Activated T-cell treated with anti-CD3 and anti-CD28 coated beads for 4 hours (primary cell): ENCODE data around the gene RRP12.

Source experiments
- DNase-seq: peaks from one replicate; pipeline ENCODE4 v3.0.0-alpha.2; 2020

The RRP12 gene

DNA sequence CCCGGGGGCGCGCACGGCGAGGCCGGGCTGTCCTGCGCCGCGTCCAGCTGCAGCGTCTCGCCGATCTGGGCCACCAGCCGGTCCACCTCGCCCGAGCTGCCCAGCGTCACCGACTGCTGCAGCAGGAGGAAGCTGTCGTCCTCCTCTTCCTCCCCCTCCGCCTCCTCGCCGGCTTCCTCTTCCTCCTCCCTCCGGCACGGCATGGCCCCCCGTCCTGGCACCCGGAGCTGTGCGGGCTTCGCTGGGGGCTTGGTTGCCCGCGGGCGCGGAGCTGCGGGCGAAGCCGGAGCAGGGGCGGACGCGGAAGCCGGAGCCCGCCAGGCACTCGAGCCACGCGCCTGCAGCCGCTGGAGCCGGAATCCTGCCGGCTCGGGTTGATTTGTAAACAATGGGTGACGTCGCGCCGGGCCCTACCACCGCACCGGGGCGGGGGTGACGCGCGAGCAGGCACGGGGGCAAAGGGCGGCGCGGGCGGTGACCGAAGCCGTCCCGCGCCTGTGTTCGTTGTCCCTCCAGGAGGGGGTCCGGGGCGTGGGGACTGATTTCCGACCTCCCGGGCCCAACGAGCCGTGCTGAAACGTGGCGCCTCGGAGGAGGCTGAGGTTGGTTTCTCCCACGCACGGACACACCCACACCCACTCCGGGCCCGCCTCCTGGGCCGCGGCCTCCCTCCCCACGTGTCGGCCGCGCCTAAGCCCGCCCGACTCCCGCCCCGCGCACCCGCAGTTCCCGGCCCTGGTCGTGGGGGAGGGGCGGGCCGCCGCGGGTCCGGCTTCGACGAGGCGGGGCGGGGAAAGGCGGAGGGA is 66.6 kb downstream of the RRP12 start, which contains the start of gene FRAT2:
FRAT2 (minus strand) TSS at position 360 of the 806 bp plus-strand sequence; CDS start at position 203, 157 bp downstream.
- peak; percentile 82 for DNase-seq

DNA sequence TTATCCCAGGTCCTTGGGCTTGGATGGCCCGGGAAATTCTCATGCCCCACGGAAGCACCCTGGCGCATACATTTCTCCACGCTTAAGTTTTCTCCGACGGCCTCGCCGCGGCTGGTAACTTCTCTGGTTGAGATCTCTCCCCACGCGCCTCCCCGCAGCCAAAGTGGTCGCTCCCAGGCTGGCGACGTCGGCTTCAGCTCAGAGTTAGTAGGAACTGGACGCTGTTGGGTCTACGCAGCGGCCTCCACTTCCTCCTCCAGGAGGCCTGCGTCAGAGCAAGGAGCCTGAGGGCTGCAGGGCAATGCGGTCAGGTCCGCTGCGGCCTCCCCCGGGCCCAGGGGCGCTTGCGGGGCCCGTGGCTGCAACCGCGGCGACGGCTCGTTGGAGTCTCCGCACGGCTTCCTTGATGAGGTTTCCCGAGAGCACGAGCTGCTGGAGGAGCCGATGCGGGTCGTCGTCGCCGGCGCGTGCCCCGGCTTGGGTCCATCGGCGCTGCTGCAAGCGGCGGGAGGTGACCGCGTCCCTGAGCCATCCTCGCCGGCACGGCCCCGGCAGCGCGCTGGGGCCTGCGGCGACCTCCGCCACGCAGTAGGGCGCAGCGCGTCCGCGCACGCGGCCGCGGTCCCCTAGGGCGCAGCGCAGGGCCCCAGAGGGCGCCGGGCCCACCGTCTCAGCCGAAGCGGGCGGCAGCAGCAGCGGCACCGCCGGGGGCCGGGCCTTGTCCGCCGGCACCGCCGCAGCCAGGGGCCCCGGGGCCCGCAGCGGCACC is 67.4 kb downstream of the RRP12 start:
- DNase-seq = no peak

DNA sequence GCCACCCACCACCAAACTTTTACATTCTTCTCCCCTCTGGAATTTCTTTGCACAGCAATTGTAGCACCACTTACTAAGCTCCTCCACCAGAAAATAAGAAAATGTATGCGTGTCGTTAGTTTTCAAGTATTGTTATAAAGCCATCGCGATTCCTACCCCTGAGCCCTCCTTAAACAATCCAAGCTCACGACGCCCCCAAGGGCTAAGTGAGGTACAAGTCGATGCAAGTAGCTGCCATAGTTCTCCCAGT is 67.9 kb downstream of the RRP12 start:
- no peak for DNase-seq

DNA sequence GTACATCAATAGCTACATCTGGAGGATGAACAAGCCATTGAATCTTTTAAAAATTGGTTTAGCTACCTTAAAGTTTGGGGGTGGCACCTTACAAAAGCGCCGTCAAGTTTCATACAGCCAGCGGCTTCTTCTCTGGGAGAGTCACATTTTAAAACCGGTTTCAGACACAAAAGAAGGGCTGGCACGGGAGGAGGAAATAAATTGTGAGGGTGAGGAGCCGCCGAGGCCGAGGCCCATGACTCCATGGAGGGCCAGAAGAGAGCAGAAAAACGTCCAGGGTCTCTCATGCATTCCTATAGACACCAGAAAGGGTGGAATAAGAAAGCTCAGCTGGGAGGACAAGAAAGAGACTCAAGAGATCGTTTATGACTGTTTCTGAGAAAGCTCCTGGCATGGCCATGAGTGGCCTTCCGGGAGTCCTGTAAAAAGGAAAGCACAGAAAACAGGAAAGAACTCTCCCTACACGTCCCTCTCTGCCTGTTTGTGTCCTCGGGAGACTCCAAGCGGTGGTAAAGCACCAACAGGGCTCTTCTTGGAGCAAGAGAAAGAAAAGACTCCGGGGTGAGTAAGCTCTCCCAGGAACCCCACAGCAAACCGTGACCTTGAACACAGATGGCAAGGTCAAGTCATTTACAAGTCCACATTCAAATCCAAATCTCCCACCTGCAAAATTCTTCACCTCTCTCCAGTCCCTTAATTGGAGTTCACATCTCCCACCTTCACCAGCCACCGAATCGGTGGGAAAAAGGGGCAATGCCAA is 68.4 kb downstream of the RRP12 start:
- no peak for DNase-seq

DNA sequence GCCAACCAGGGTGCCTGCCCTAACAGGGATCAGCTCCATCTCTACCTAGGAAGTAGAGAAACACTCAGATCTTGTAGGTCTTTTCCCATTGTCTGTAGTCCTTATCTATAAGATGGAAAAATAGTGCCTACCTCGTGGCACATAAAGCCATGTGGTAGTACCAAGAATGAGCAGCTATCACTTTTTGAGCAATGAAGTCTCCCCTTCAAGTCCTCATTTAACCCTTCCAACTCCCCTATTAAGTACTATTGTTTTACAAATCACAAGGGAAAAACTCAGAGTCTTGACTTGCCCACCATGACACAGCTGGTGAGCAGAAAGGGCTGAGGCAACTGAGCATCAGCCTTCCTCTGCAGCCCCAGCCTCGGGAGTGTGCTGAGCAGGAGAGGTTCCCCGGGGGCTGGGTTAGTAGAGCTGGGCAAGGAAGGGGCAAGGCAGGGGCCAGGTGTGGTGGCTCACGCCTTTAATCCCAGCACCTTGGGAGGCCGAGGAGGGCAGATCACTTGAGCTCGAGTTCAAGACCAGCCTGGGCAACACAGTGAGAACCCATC is 69.9 kb downstream of the RRP12 start:
- DNase-seq = no peak

DNA sequence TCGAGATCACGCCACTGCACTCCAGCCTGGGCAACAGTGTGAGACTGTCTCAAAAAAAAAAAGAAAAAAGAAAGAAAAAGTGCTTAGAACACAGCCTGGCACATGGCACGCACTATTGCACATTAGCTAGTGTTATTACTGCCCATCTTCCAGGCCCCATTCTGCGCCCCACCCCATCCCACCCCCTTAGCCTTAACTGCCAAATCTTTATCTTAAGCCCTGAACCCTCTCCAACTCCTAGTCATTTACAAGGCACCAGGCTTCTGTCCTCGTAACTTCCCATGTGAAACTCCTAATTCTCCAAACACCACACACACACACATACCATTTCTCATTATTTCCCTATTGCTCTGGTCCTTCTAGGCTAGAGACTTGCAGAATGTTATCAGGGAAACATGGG is 71.4 kb downstream of the RRP12 start:
- no peak for DNase-seq

DNA sequence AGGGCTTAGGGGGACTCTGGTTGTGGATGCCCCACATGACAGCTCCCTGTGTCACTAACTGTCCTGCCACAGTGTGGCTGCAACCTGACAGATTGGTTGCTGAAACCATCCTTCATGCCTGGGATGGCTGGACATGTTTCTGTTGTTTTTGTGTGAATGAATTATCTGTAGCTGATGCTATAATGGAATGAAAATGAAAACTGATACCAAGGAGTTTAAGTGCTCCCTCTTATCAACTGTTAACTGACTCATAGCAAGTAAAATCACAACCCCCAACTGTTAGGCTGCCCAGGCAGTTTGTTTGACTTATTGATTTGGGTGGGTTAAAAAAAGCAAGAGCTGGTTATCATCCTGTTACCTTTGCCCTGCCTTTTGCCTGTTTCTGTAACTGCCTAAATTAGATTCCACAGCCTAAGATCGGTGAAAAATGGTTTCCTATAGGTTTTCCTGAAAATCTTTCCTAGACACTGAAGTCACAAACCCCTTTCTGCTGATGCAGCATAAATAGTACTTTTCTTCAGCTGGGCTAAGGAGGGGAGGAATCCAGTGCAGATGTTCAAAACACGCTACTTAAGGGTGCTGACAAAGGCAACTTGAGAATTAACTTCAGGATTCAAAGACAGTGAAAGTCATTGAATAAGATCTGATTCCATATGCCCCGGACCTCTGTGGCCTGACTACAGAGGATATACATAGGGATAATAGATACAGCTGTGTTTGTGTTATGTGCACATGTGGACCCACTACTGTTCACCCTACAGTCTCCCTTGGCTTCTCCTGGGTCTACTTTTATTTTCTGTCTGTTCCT is 72.3 kb downstream of the RRP12 start:
- no peak for DNase-seq

DNA sequence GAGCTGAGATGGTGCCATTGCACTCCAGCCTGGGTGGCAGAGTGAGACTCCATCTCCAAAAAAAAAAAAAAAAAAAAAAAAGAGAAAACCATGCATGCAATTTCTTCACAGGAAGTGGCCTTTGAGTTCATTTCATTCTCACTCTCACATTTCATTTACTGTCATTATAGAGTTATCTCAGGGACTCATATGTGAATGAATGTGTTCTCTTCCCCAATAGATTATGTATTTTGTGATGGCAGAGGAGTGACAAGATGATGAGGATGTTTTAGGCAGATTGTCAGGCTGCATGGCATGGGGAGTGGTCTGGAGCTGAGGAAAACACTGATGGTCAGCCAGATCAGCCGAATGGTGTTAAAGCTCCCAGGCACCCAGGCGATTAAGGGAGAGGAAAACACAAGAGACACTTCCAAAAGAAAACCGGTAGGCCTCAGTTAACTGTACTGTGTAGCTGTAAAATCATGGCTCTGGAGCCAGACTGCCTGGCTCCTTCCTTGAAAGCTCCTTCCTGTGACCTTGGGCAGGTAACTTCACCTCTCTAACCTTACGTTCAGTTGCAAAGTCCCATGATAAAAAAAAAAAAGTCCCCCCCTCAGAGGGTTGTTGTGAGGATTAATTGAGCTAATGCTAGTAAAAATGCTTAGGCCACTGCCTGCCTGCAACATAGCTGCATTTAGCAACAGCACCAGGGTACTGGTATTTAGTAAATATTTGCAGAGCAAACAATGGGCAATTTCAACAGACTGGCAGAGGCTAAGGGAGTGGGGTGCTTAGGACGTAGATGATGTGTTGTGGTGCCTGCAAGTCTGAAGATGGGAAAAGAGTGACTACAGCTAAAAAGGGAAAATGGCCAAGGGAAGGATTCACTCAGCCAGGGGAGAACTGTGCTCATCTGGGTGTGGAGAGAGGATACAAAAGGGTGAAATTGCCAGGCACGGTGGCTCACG is 73.5 kb downstream of the RRP12 start:
- no peak for DNase-seq

DNA sequence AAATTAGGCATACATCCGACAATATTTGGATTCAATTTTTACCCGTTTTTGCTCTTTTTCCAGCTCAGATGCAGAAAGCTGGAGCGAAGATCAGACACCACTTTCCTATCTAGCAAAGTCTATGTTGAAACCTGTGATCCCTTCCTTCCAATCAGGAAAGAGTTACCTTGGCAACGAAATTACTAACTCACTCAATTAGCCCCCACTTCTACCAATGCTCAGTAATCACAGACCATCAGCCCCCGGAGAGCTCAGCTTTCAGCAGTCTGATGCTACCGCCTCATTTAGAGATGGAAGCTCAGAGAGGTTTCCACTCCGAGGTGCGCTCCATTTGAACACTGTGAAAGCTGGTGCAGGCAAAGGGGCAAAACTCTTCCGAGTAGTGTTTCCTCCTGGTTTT is 75.4 kb downstream of the RRP12 start:
- DNase-seq = no peak

DNA sequence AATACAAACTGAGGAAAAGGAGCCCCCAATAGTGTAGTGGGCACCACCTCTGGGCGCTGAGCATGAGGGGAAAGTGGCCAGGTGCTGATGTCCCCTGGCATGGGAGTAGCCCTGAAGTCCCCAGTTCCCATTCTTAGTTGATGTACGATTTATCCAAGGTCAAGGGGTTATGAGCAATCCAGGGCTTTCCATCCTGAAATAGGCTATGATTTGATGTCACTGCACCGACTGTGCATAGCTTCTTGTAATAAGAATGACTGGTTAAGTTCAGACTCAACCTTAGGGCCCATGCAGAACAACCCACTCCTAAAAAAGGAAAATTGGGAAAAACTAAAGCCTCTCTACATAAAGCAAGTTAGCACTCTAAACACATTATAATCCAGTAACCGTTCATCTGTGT is 77.6 kb downstream of the RRP12 start:
- no peak for DNase-seq

DNA sequence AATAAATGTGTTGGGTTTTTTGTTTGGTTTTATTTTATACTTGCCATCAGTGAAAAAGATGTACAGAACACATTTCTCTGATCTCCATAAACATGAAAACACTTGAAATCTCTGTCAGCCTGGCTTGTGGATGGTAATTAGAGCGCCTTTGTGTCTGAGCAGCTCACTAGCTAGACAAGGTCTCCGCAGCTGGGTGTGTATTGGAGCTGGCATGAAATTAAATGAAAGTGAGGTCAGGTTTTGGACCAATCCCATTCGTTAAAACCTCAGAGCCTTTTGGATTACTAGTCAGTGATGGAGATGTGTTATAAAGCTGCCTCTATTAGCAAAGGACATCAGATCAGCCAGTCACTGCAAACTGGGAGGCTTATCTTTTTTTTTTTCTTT is 79.3 kb downstream of the RRP12 start:
- no peak for DNase-seq

DNA sequence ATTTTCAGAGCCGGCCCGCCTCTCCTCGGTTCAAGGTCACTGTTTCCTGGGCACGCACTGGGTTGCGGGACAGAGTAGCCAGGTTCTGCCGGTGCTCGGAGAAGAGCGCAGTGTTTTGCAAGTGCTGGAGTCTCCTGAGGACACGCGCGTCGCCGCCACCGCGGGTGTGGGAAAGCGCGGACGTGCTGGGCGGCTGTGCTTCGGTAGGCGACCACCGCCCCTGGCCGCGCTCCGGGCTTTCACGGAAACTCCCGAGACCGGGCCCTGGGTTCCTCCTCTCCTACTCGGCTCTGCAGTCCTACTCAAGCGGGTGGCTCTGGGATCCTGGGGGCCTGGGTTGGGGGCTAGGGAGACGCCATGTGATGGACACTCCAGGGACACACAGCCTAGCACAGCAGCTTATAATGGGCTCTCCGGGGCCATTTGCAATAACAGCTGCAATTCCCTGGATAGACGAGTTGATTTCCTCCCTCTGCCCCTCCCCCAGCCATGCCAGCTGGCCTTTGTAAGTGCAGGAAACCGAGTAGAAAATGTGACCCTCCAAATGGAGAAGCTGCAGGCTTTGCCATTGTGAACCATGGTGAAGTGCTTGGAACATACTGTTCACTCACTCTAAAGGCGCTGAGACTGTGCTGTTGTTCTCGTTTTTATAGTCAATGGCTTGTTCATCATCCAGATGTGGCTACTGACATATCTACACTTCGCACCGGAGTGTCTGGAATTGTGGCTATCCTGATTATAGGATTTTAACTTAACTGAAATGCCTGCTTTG is 79.9 kb downstream of the RRP12 start:
- DNase-seq = no peak

DNA sequence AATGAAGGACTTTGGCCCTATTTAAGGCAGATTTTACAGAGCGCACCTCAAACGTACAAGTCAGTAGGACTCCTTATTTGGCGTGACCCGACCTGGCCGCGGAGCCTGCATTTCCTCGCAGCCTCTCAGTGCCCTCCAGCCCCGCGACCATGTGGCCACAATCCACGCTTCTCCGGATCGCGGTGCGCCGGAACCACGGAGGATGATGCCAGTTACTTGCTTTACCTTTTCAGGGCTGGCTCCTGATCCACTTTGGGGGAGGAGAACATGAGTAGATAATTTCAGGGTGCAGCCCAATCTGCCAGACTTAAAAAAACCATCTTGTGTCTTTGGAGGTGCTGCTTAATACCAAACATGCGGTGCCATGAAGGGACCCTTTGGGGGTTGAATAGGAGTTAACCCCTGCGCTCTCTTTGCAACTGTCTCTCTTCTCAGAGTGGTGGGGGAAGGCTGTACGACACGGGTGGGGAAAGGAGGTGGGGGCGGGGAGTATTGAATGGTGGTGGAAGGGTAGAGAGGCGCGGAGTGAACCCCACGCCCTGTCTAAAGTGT is 80.6 kb downstream of the RRP12 start:
- no peak for DNase-seq

DNA sequence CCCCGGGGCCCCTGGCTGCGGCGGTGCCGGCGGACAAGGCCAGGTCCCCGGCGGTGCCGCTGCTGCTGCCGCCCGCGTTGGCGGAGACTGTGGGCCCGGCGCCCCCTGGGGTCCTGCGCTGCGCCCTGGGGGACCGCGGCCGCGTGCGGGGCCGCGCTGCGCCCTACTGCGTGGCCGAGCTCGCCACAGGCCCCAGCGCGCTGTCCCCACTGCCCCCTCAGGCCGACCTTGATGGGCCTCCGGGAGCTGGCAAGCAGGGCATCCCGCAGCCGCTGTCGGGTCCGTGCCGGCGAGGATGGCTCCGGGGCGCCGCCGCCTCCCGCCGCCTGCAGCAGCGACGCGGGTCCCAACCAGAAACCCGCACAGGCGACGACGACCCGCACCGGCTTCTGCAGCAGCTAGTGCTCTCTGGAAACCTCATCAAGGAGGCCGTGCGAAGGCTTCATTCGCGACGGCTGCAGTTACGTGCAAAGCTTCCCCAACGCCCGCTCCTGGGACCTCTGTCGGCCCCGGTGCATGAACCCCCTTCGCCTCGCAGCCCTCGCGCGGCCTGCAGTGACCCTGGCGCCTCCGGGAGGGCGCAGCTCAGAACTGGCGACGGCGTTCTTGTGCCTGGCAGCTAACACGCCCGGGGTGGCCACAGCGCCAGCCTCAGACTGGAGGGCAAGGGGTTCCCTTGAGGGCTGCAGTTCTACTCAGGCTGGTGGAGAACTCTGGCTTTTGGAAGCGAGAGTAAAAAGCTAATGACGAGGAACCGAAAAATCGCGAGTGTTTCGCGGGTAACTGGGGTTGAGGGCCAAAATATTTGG is 81.3 kb downstream of the RRP12 start:
- DNase-seq = peak; percentile 33

DNA sequence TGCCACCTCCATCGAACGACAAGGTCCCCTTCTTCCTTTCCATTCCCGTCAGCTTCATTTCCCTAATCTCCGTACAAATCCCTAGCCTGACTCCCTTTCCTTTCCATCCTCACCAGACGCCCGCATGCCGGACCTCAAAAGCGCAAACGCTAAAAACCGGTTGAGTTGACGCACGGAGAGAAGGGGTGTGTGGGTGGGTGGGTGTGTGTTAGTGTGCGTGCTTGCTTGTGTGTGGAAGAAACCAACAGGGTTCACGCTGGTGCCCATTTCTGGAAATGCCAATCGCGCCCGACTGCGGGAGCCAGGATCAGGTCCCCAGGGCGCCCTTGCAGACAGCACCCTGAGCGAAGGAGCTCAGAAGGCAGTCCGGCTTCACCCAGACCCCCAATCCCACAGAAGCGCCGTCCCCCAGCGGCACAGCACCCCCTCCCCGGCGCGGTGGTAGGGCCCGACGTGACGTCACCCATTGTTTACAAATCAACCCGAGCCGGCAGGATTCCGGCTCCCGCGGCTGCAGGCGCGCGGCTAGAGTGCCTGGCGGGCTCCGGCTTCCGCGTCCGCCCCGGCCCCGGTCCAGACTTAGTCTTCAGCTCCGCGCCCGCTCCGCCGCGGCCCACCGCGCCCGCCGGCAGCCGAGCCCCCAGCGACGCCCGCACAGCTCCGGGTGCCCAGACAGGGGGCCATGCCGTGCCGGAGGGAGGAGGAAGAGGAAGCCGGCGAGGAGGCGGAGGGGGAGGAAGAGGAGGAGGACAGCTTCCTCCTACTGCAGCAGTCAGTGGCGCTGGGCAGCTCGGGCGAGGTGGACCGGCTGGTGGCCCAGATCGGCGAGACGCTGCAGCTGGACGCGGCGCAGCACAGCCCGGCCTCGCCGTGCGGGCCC is 82.1 kb downstream of the RRP12 start, which contains the start of gene FRAT1:
FRAT1 (plus strand) TSS at position 500 of the 880 bp plus-strand sequence; CDS start at position 683, 183 bp downstream.
- DNase-seq = peak; percentile 88

DNA sequence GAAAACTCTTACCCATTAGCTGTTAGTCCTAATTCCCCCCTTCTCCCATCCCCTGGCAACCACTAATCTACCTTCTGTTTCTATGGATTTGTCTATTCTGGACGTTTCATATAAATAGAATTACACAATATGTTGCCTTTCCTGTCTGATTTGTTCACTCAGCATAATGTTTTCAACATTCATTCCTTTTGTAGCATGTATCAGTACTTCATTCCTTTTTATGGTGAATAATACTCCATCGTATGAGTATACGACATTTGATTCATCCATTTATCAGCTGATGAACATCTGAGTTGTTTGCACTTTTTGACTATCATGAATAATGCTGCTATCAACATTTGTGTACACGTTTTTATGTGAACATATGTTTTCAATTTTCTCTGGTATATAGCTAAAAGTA is 86.5 kb downstream of the RRP12 start:
- no peak for DNase-seq

DNA sequence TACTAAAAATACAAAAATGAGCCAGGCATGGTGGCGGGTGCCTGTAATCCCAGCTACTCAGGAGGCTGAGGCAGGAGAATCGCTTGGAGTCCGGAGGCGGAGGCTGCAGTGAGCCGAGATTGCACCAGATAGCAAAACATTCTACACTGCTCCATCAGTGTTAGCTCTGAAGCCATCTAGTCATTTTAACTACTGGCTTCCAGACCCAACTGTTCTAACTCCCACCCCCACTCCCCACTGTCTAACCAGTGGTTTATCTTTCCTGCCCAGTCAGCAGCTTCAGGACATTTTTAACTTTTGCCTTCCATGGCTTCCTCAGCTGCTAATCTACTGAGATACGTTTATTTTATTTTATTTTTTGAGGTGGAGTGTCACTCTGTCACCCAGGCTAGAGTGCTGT is 88.2 kb downstream of the RRP12 start:
- DNase-seq = no peak

DNA sequence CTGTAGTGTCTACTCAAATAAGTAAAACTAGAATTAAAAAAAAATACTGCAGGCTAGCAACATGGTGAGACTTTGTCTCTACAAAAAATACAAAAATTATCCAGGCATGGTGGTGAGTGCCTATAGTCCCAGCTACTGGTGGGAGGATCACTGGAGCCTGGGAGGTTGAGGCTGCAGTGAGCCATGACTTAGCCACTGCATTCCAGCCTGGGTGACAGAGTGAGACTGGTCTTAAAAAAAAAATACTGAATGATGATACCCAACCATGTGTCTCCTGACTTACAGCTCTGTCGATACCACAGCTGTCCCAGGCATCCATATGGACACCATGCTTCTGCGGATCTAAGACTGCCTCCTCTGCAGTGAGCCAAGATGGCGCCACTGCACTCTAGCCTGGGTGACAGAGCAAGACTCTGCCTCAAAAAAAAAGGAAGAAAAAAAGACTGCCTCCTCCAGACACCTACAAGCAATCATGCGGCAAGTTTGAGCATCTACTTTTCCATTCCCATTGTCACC is 90.0 kb downstream of the RRP12 start:
- DNase-seq = no peak
